T-cell (primary cell): ENCODE measurements around the gene MTF2. TPM values are rescaled to one million over a fixed set of nuclear protein-coding genes. Genes with fewer than 3 reads are reported as not detected.
"Not testable (repeated sequence)": the region's sequence is repeated elsewhere in the genome, so short reads cannot be mapped to it uniquely, and the experiment has no call there.

Experiments
- ATAC-seq, 4 experiments: fragments of 200-7000 bp in 3 of 4; fragments of 150-1000 bp in 1 of 4; cut with Tn5 transposase; replicated peaks in 1 of 4; 1 replicate in 3 of 4; 2 replicates in 1 of 4; pipeline ENCODE4 v1.10.0; 2021; ENCODE audit warnings: moderate library complexity in 3 of 4, mild to moderate bottlenecking in 2 of 4, moderate number of reproducible peaks in 1 of 4
- CTCF ChIA-PET, 2 donors: fragments of 300-600 bp; sonication (Branson Sonifier 250); formaldehyde crosslinking; loops; one replicate each; lab custom pipeline; 2022; ENCODE audit warnings: antibody characterized with exemption in 2 of 2; lab: Charles Lee
- POLR2A ChIA-PET, 2 donors: fragments of 300-600 bp; sonication (Branson Sonifier 250); formaldehyde crosslinking; loops; one replicate each; lab custom pipeline; 2022; ENCODE audit warnings: antibody characterized with exemption in 2 of 2; lab: Charles Lee
- DNase-seq, 35 experiments: peaks; one replicate each; pipeline versions ENCODE4 v3.0.0 to v3.0.0-alpha.2; 2013 to 2023
- H3K27ac ChIP-seq: one replicate; pipeline ENCODE4 v1.5.1; 2013; ENCODE audit warnings: low read length
- H3K27me3 ChIP-seq, 2 experiments: replicated peaks in 1 of 2; 1 replicate in 1 of 2; 2 replicates in 1 of 2; pipeline versions ENCODE4 v1.6.1 to v1.7.0; 2013; ENCODE audit warnings: low read length in 1 of 2, mixed read lengths in 1 of 2; ENCODE audit not compliant: control insufficient read depth in 2 of 2, insufficient read depth in 2 of 2; ENCODE audit errors: extremely low read depth in 1 of 2
- H3K36me3 ChIP-seq, 2 donors: 1 replicate in 1 of 2; 2 replicates in 1 of 2; pipeline versions ENCODE4 v1.6.1 to v1.7.0; 2013; ENCODE audit warnings: low read length in 1 of 2; ENCODE audit not compliant: control insufficient read depth in 2 of 2, insufficient read depth in 1 of 2; ENCODE audit errors: extremely low read depth in 1 of 2
- H3K4me1 ChIP-seq, 2 experiments: 1 replicate in 1 of 2; 2 replicates in 1 of 2; pipeline versions ENCODE4 v1.6.1 to v1.7.0; 2013; ENCODE audit warnings: low read length in 2 of 2, mixed read lengths in 1 of 2; ENCODE audit not compliant: insufficient read depth in 2 of 2, control insufficient read depth in 1 of 2; ENCODE audit errors: extremely low read depth in 1 of 2
- H3K4me3 ChIP-seq, 2 donors: 1 replicate in 1 of 2; 2 replicates in 1 of 2; pipeline versions ENCODE4 v1.5.1 to v1.7.0; 2013; ENCODE audit warnings: mild to moderate bottlenecking in 2 of 2, low read length in 1 of 2, moderate library complexity in 1 of 2; ENCODE audit not compliant: control insufficient read depth in 1 of 2; ENCODE audit errors: extremely low read depth in 1 of 2
- H3K9me3 ChIP-seq: 2 replicates; pipeline ENCODE4 v1.7.0; 2013
- H3K27ac Mint-ChIP-seq, 2 donors: one replicate each; pipeline ENCODE4 v1.8.0; 2020 to 2021; ENCODE audit warnings: mild to moderate bottlenecking in 2 of 2, mixed read lengths in 2 of 2
- H3K27me3 Mint-ChIP-seq, 2 donors: one replicate each; pipeline ENCODE4 v1.8.0; 2021 to 2022; ENCODE audit warnings: mixed read lengths in 2 of 2
- H3K36me3 Mint-ChIP-seq: one replicate; pipeline ENCODE4 v1.8.0; 2021; ENCODE audit warnings: mixed read lengths
- H3K4me1 Mint-ChIP-seq, 3 donors: one replicate each; pipeline ENCODE4 v1.8.0; 2020 to 2022; ENCODE audit warnings: mixed read lengths in 3 of 3, mild to moderate bottlenecking in 1 of 3
- H3K4me3 Mint-ChIP-seq, 3 donors: one replicate each; pipeline ENCODE4 v1.8.0; 2020 to 2022; ENCODE audit warnings: mild to moderate bottlenecking in 3 of 3, mixed read lengths in 3 of 3, moderate library complexity in 3 of 3
- H3K9me3 Mint-ChIP-seq, 3 donors: one replicate each; pipeline ENCODE4 v1.8.0; 2020 to 2022; ENCODE audit warnings: mixed read lengths in 3 of 3
- WGBS: methylation state at CpG from one replicate; pipeline ENCODE4 v1.1.5; 2013; ENCODE audit warnings: missing lambda C conversion rate; ENCODE audit not compliant: insufficient coverage; 5-methylcytosine and 5-hydroxymethylcytosine counted together
- total RNA-seq, 35 experiments: library from RNA in 6 of 35; stranded (reverse) in 6 of 35; fragments of 120-200 nt in 1 of 35; gene quantifications; one replicate each; pipeline versions ENCODE4 v1.2.1 to v1.2.4 and lab custom pipeline; 2013 to 2026

The MTF2 gene
- total RNA-seq, 5 donors from 2014 or later (not counting 1 experiment from before 2014, with no cell fraction given), result 40.1 to 49.2 (median 47.4) TPM

- DNase-seq (no peak), ATAC-seq (no peak)
- H3K27me3 ChIP-seq, result no peaks in the 10 kb centered on the region
- peaks cover 9 to 11% (median 9%) of the 10 kb centered on the region in 3 donors for H3K4me1 Mint-ChIP-seq
- no peak overlapping the region for H3K27ac ChIP-seq
- H3K4me3 ChIP-seq, result no peak overlapping the region
- peaks cover 0 to 51% of the 10 kb centered on the region in 2 donors for H3K36me3 ChIP-seq
- no peak overlapping the region for H3K4me3 Mint-ChIP-seq
- H3K4me1 ChIP-seq, result peaks cover 0 to 3% of the 10 kb centered on the region in 2 experiments
- CTCF ChIA-PET, result no interaction called here
- no peaks in the 10 kb centered on the region for H3K9me3 Mint-ChIP-seq
- POLR2A ChIA-PET, result interaction anchor here in 1 of 2 donors (0.5 kb wide), 1 partner anchor 30 kb away, joined by 5 read pairs; no protein-coding TSS in a partner anchor
- no peaks in the 10 kb centered on the region for H3K9me3 ChIP-seq
- no peaks in the 10 kb centered on the region for H3K27me3 Mint-ChIP-seq
- peaks cover 49% of the 10 kb centered on the region for H3K36me3 Mint-ChIP-seq
- peak overlapping the region in 1 of 2 donors; percentile 17 for H3K27ac Mint-ChIP-seq
Observed at GRCh38 chr1:93151474-93151873, 72.4 kb downstream of the MTF2 start.

- ChIA-PET POLR2A (interaction anchor here in 1 of 2 donors (0.6 kb wide), 1 partner anchor 26 kb away, joined by 4 read pairs; no protein-coding TSS in a partner anchor), CTCF (interaction anchor here in 1 of 2 donors (1.0 kb wide), 1 partner anchor 72 kb away, joined by 8 read pairs; no protein-coding TSS in a partner anchor)
- no peak for ATAC-seq
- peaks cover 0 to 57% of the 10 kb centered on the region in 2 donors for H3K36me3 ChIP-seq
- H3K4me3 ChIP-seq, result no peak overlapping the region
- Mint-ChIP-seq H3K27me3 (no peaks in the 10 kb centered on the region), H3K27ac (peak overlapping the region; percentile 2 to 20), H3K9me3 (no peaks in the 10 kb centered on the region), H3K36me3 (peaks cover 42% of the 10 kb centered on the region), H3K4me1 (peaks cover 9 to 11% (median 10%) of the 10 kb centered on the region in 3 donors), H3K4me3 (no peak overlapping the region)
- peaks cover 0 to 3% of the 10 kb centered on the region in 2 experiments for H3K4me1 ChIP-seq
- no peak for DNase-seq
- H3K9me3 ChIP-seq, result no peaks in the 10 kb centered on the region
- WGBS, result no CpG with 5 or more reads among the region's 2 CpGs
- H3K27me3 ChIP-seq, result no peaks in the 10 kb centered on the region
- no peak overlapping the region for H3K27ac ChIP-seq
Observed at GRCh38 chr1:93152835-93153234, 73.8 kb downstream of the MTF2 start.

GRCh38 chr1:93154898-93155297, 75.8 kb downstream of the MTF2 start:
- peak overlapping the region in 1 of 2 donors; percentile 36 for H3K27ac Mint-ChIP-seq

GRCh38 chr1:93155335-93155734, 76.3 kb downstream of the MTF2 start:
- Histone ChIP-seq H3K36me3 (peaks cover 0 to 65% of the 10 kb centered on the region in 2 donors), H3K9me3 (no peaks in the 10 kb centered on the region), H3K4me3 (no peak overlapping the region), H3K27ac (peak overlapping the region; percentile 19), H3K4me1 (peaks cover 0 to 3% of the 10 kb centered on the region in 2 experiments), H3K27me3 (no peaks in the 10 kb centered on the region)
- Mint-ChIP-seq H3K9me3 (no peaks in the 10 kb centered on the region), H3K4me3 (no peak overlapping the region), H3K27ac (peak overlapping the region; percentile 36 to 70), H3K4me1 (peaks cover 10 to 12% (median 11%) of the 10 kb centered on the region in 3 donors), H3K36me3 (peaks cover 35% of the 10 kb centered on the region), H3K27me3 (no peaks in the 10 kb centered on the region)
- CTCF ChIA-PET, result interaction anchor here in 1 of 2 donors (0.7 kb wide), 2 partner anchors 12 to 1446 kb away, joined by 4 to 8 read pairs; no protein-coding TSS in a partner anchor
- peak in 1 of 4 experiments; percentile 53 for ATAC-seq
- no peak for DNase-seq
- no CpG with 5 or more reads among the region's 3 CpGs for WGBS
- POLR2A ChIA-PET, result no interaction called here

More at GRCh38 chr1:93154898-93155297, 75.8 kb downstream of the MTF2 start:
- peaks cover 0 to 3% of the 10 kb centered on the region in 2 experiments for H3K4me1 ChIP-seq
- H3K27me3 ChIP-seq, result no peaks in the 10 kb centered on the region
- peak overlapping the region; percentile 19 for H3K27ac ChIP-seq
- POLR2A ChIA-PET, result interaction anchor here in 1 of 2 donors (1.1 kb wide), 1 partner anchor 11 kb away, joined by 4 read pairs; no protein-coding TSS in a partner anchor
- Mint-ChIP-seq H3K4me1 (peaks cover 9 to 11% (median 10%) of the 10 kb centered on the region in 3 donors), H3K27me3 (no peaks in the 10 kb centered on the region), H3K36me3 (peaks cover 38% of the 10 kb centered on the region), H3K9me3 (no peaks in the 10 kb centered on the region), H3K4me3 (no peak overlapping the region)
- ATAC-seq (no peak), DNase-seq (no peak)
- peaks cover 0 to 62% of the 10 kb centered on the region in 2 donors for H3K36me3 ChIP-seq
- no peaks in the 10 kb centered on the region for H3K9me3 ChIP-seq
- H3K4me3 ChIP-seq, result no peak overlapping the region
- CTCF ChIA-PET, result interaction anchor here (0.6 to 0.7 kb wide), 3 partner anchors 12 to 1446 kb away, joined by 4 to 8 read pairs (median 4); no protein-coding TSS in a partner anchor

- ChIA-PET CTCF (interaction anchor here in 1 of 2 donors (1.0 kb wide), 1 partner anchor 43 kb away, joined by 3 read pairs; no protein-coding TSS in a partner anchor), POLR2A (interaction anchor here in 1 of 2 donors (1.0 kb wide), 1 partner anchor 9 kb away, joined by 3 read pairs; no protein-coding TSS in a partner anchor)
- Histone ChIP-seq H3K27ac (no peak overlapping the region), H3K4me3 (no peak overlapping the region), H3K4me1 (peaks cover 0 to 3% of the 10 kb centered on the region in 2 experiments), H3K36me3 (peaks cover 0 to 44% of the 10 kb centered on the region in 2 donors), H3K9me3 (no peaks in the 10 kb centered on the region), H3K27me3 (no peaks in the 10 kb centered on the region)
- DNase-seq (no peak), ATAC-seq (no peak)
- Mint-ChIP-seq H3K4me3 (no peak overlapping the region), H3K27ac (no peak overlapping the region), H3K9me3 (no peaks in the 10 kb centered on the region), H3K4me1 (peaks cover 20 to 30% (median 30%) of the 10 kb centered on the region in 3 donors), H3K27me3 (no peaks in the 10 kb centered on the region), H3K36me3 (peaks cover 30% of the 10 kb centered on the region)
- no CpG with 5 or more reads among the region's 2 CpGs for WGBS
Observed at GRCh38 chr1:93159337-93159736, 80.3 kb downstream of the MTF2 start.

- POLR2A ChIA-PET, result interaction anchor here in 1 of 2 donors (0.7 kb wide), 1 partner anchor 216 kb away, joined by 13 read pairs; no protein-coding TSS in a partner anchor
- Mint-ChIP-seq H3K36me3 (peaks cover 40% of the 10 kb centered on the region), H3K4me1 (peaks cover 40 to 49% (median 46%) of the 10 kb centered on the region in 3 donors)
- H3K4me3 ChIP-seq, H3K4me3 Mint-ChIP-seq, CTCF ChIA-PET, H3K27me3 ChIP-seq, H3K27ac ChIP-seq, H3K4me1 ChIP-seq, H3K27me3 Mint-ChIP-seq, DNase-seq, ATAC-seq, H3K27ac Mint-ChIP-seq, H3K9me3 Mint-ChIP-seq, H3K9me3 ChIP-seq: not testable (repeated sequence)
- H3K36me3 ChIP-seq, result peaks cover 0 to 19% of the 10 kb centered on the region in 2 donors
- 100% methylated on average over 4 of the region's 8 CpGs for WGBS
Observed at GRCh38 chr1:93163314-93163713, 84.2 kb downstream of the MTF2 start.
